ENCODE results near the gene SERPINA3.

Gene SERPINA3

GRCh38 chr14:94659901-94660300, 47.7 kb downstream of the SERPINA3 start:
- no peak for DNase-seq

- no peak for DNase-seq
Measured at GRCh38 chr14:94660306-94660946, 48.2 kb downstream of the SERPINA3 start.

DNA sequence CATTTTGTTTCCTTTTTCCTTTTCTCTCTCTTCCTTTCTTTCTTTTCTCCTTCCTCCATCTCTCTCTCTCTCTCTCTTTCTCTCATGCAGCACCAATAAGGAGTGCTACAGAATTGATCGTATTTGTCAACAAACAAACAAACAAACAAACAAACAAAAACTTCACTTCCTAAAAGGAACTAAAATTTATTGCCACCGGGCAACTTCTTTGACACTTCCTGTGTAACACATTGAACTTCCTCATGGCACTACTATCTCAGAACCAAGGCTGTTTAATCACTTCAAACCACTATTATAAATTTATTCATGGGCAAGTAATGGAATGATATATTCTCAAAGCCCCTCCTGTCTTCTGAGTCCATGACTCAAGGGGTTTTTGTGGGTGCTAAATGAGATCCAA, 51.3 kb downstream of the SERPINA3 start:
- DNase-seq: no peak

DNA sequence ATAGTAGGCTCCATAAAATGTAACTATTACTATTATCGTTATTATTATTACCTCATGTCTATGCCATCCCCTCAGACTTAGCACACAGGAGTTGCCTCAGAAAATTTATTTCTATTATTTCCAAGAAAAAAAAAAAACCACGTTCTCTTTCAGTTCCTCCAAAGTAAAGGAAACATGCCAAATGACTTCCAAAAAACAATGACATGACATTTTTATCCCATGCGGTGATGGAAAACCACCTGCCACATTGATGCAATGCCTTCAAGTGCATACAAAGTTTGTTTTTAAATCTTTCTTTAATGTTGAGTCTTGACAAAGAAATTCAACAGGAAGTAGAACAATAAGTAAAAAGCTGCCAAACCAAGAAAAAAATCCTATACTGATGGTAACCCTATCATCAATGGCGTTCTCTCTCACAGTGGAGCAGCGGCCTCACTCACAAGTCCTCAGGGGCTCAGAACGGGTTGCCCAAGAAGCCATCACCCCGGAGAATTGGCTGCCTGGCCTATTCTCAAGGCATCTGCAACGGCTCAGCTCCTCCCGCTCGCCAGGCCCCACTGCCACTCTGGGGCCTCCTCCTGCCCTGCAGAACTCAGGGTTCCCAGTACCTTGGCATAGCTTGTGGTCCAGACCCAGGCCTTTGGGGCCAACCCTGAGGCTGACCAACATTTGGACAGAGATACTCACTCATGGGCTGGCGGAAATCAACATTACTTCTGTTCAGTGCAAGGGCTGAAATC, 51.9 kb downstream of the SERPINA3 start:
- no peak for DNase-seq

DNA sequence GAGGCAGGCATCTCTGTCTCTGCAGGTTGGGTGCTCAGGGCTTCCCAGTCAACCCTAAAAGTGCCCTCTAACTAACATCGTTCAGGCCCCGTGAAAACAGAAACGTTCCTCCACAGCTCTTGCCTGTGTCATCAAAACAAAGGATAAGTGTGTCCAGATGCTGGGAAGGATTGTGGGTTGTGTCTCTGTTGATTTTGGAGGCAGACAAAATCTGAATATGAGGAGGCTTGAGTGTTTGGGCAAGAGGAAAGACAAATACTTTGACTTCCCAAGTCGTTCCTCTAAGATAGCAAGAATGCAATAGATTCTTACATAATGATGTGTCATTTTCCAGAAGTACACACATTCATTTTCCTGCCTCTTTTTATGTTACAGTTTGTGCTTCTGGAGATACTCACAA, 52.9 kb downstream of the SERPINA3 start:
- no peak for DNase-seq

DNA sequence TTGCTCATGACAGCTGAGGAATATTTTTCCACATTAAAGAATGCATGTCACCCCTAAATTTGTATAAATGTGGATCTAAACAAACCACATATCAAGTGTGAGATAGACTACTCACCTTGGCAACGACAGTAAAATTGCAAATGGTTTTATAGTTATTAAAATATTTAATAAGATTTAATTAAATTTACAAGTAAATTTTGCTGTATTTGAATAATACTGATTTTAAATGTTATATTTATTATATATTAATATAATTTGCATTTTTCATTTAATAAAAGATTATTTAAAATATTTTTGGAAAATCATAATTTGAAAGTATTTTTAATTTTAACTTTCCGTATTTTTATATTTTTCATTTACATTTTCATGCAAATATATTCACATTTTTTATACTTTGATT, 53.4 kb downstream of the SERPINA3 start:
- DNase-seq: no peak

- no peak for DNase-seq
Measured at GRCh38 chr14:94670692-94671285, 58.6 kb downstream of the SERPINA3 start.

DNA sequence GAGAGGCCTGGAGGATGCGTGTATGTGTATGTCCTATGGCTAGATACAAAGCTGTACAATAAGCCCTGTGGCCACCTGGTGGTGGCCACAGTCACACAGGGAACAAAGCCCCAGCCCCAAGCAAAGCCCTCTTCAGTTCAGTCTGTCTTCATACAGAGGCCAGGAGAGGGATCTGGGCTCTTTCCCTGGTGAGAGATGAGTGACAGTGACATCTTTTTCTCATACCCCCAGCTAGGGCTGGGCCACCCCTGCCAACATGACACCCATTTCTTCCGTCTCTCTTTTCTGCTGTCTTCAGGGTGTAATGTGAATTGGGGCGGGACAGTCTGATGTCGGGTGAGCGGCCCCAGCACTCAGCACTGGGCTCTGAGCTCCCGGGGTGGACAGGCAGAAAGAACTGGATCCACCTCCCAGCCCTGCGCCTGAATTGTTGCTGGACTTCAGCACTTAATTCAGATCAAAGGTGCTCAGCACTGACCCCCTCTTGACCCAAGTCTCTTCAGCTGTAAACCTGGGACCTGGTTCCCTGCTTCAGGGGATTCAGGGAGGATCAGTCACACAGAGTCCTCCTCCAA, 59.8 kb downstream of the SERPINA3 start:
- DNase-seq: no peak

GRCh38 chr14:94673071-94673470, 60.9 kb downstream of the SERPINA3 start:
- no peak for DNase-seq

Measured in activated T-cell treated with anti-CD3 and anti-CD28 coated beads, Interleukin-2, amount 50 U/mL, for 1 hour (primary cell).